Osteoblast (primary cell): Measurements from ENCODE around the gene MGMT. TPM values are rescaled to one million over a fixed set of nuclear protein-coding genes. Genes with fewer than 3 reads are reported as not detected.

Experiments
- DNase-seq: peaks from one replicate; pipeline ENCODE4 v3.0.0; 2011; ENCODE audit warnings: low spot score, mixed read lengths; ENCODE audit not compliant: insufficient read length; ENCODE audit errors: missing footprints
- H2AFZ ChIP-seq: 2 replicates; pipeline ENCODE4 v1.6.0; 2011; ENCODE audit warnings: mild to moderate bottlenecking, low read length
- H3K27ac ChIP-seq: 2 replicates; pipeline ENCODE4 v1.5.1; 2011; ENCODE audit warnings: mild to moderate bottlenecking, low read depth, low read length, moderate library complexity
- H3K27me3 ChIP-seq: 2 replicates; pipeline ENCODE4 v1.6.0; 2012; ENCODE audit warnings: mild to moderate bottlenecking, control low read depth, inconsistent platforms, low read length, moderate library complexity; ENCODE audit not compliant: insufficient read depth
- H3K36me3 ChIP-seq: 2 replicates; pipeline ENCODE4 v1.5.1; 2011; ENCODE audit warnings: mild to moderate bottlenecking, low read length, control low read depth, moderate library complexity; ENCODE audit not compliant: insufficient read depth
- H3K4me1 ChIP-seq: 2 replicates; pipeline ENCODE4 v1.5.1; 2011; ENCODE audit warnings: mild to moderate bottlenecking, low read length, control low read depth, moderate library complexity; ENCODE audit not compliant: insufficient read depth
- H3K4me2 ChIP-seq: 2 replicates; pipeline ENCODE4 v1.6.0; 2011; ENCODE audit warnings: mild to moderate bottlenecking, low read length; ENCODE audit not compliant: insufficient read depth
- H3K4me3 ChIP-seq: fragments of 200-600 bp; sonication (generic); 3 replicates; pipeline ENCODE4 v1.5.1; 2012; ENCODE audit warnings: mild to moderate bottlenecking, low read length, inconsistent platforms; ENCODE audit not compliant: insufficient read depth
- H3K79me2 ChIP-seq: 2 replicates; pipeline ENCODE4 v1.6.0; 2012; ENCODE audit warnings: mild to moderate bottlenecking, low read length, control low read depth, inconsistent platforms; ENCODE audit not compliant: insufficient read depth
- H3K9me3 ChIP-seq: 2 replicates; pipeline ENCODE4 v1.5.1; 2011; ENCODE audit warnings: low read depth, low read length, control low read depth
- H4K20me1 ChIP-seq: 2 replicates; pipeline ENCODE4 v1.6.0; 2012; ENCODE audit warnings: mild to moderate bottlenecking, low read length, control low read depth; ENCODE audit not compliant: insufficient read depth
- CTCF ChIP-seq: IDR thresholded peaks from 2 replicates; pipeline ENCODE4 v1.5.1; 2011; ENCODE audit warnings: mild to moderate bottlenecking, low read depth, low read length, moderate library complexity; ENCODE audit errors: extremely low read depth
- total RNA-seq: library from RNA; depleted of rRNA; stranded (reverse); fragments of >200 nt; gene quantifications from 2 replicates; pipeline ENCODE4 v1.2.3, GENCODE V29; 2012

MGMT gene
- total RNA-seq, 1 donor = 21.0 TPM

GRCh38 chr10:129709627-129710509 is 242.8 kb downstream of the MGMT start:
- no peaks in the 10 kb centered on the region for H3K27me3 ChIP-seq
- H3K36me3 ChIP-seq = no peaks in the 10 kb centered on the region
- no peak for DNase-seq
- no peaks in the 10 kb centered on the region for H3K79me2 ChIP-seq
- TF ChIP-seq CTCF = no peak
- H3K27ac ChIP-seq = no peak overlapping the region
- H4K20me1 ChIP-seq = peaks cover 6% of the 10 kb centered on the region
- no peak overlapping the region for H3K4me2 ChIP-seq
- H2AFZ ChIP-seq = no peak overlapping the region
- peaks cover 17% of the 10 kb centered on the region for H3K4me1 ChIP-seq
- H3K4me3 ChIP-seq = no peak overlapping the region
- no peaks in the 10 kb centered on the region for H3K9me3 ChIP-seq

GRCh38 chr10:129710510-129710847 is 243.4 kb downstream of the MGMT start:
- H3K79me2 ChIP-seq = no peaks in the 10 kb centered on the region
- no peak overlapping the region for H3K4me3 ChIP-seq
- no peak overlapping the region for H2AFZ ChIP-seq
- H3K4me1 ChIP-seq = peaks cover 11% of the 10 kb centered on the region
- no peaks in the 10 kb centered on the region for H3K9me3 ChIP-seq
- peaks cover 6% of the 10 kb centered on the region for H4K20me1 ChIP-seq
- H3K27me3 ChIP-seq = no peaks in the 10 kb centered on the region
- no peak for TF ChIP-seq CTCF
- H3K36me3 ChIP-seq = no peaks in the 10 kb centered on the region
- no peak overlapping the region for H3K4me2 ChIP-seq
- H3K27ac ChIP-seq = no peak overlapping the region
- no peak for DNase-seq

- no peak for TF ChIP-seq CTCF
- H2AFZ ChIP-seq = no peak overlapping the region
- H3K9me3 ChIP-seq = no peaks in the 10 kb centered on the region
- H4K20me1 ChIP-seq = peaks cover 6% of the 10 kb centered on the region
- no peak overlapping the region for H3K27ac ChIP-seq
- no peaks in the 10 kb centered on the region for H3K36me3 ChIP-seq
- peaks cover 9% of the 10 kb centered on the region for H3K4me1 ChIP-seq
- no peak overlapping the region for H3K4me3 ChIP-seq
- no peaks in the 10 kb centered on the region for H3K27me3 ChIP-seq
- no peak for DNase-seq
- H3K79me2 ChIP-seq = no peaks in the 10 kb centered on the region
- no peak overlapping the region for H3K4me2 ChIP-seq
Observed at GRCh38 chr10:129711291-129711690, 244.2 kb downstream of the MGMT start.

- no peak overlapping the region for H3K4me3 ChIP-seq
- no peaks in the 10 kb centered on the region for H3K36me3 ChIP-seq
- no peaks in the 10 kb centered on the region for H3K27me3 ChIP-seq
- H3K79me2 ChIP-seq = no peaks in the 10 kb centered on the region
- H2AFZ ChIP-seq = no peak overlapping the region
- H3K4me1 ChIP-seq = peaks cover 9% of the 10 kb centered on the region
- H3K9me3 ChIP-seq = no peaks in the 10 kb centered on the region
- H3K27ac ChIP-seq = no peak overlapping the region
- no peak overlapping the region for H3K4me2 ChIP-seq
- no peak for TF ChIP-seq CTCF
- DNase-seq = no peak
- H4K20me1 ChIP-seq = peaks cover 6% of the 10 kb centered on the region
Observed at GRCh38 chr10:129712000-129712399, 245.0 kb downstream of the MGMT start.
